Activated CD8-positive, alpha-beta memory T cell treated with anti-CD3 and anti-CD28 coated beads, Interleukin-2, amount 50 U/mL, for 24 hours (primary cell): ENCODE data around the gene SNRNP25.

Source experiments
- DNase-seq: peaks from one replicate; pipeline ENCODE4 v3.0.0-alpha.2; 2020; ENCODE audit errors: extremely low read depth

SNRNP25 gene

DNA sequence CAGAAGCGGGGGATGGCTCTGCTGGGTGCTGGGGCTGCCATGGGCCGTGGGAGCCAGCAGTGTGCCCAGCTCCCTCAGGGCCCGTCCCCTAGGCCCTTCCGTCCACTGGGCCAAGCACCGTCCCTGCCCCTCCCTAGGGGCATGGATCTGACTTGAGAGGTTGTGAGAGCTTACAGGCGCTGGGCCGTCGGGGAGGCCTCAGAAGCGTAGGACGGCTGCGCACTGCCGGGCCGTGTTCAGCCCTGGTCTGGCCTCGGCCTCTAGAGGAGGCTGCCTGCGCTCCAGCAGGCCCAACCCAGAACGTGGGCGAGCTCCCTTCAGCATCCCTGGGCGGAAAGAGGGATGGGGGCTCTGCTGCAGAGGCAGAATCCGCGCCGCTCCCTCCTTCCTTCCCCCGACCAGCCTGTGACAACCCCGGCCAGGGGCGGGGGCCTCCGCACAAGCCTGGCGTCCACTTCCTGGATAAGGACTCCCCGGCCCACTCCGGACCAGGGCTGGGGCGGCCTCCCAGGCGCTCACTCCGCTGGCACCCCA lies 23.7 kb downstream of the SNRNP25 start:
- DNase-seq = no peak

DNA sequence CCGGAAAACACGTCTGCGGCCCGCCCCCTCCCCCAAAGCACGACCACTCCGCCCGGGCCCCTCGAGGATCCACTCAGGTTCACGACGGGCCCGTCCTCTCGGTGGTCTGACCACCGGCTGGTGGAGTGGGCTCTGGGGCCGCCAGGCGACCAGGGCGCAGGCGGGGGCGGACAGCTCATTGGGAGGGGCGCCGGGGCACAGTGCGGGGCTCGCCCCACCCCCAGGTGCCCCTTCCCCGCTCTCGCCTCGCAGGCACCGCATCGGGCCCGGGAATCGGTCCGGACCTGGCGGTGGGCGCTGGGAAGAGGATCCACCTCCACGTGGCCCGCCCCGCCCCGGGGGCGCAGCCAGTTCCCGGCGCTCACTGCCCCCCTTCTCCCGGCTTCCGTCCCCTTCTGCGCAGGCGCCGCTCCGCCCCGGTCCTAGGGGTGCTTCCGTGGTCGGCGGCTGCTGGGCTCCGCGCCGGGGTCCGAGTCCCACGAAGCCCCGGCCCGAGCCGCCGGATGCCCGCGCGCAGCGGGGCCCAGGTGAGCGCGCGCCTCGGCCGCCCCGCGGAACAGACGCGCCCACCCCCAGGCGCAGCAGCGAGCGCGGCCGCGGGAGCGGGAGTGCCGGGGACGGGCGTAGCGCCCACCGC lies 24.3 kb downstream of the SNRNP25 start, which contains the start of gene MPG:
Gene MPG (plus strand): TSS at position 419 of the 637 bp plus-strand sequence. CDS start 85 bp downstream, at position 504.
- peak; percentile 58 for DNase-seq

DNA sequence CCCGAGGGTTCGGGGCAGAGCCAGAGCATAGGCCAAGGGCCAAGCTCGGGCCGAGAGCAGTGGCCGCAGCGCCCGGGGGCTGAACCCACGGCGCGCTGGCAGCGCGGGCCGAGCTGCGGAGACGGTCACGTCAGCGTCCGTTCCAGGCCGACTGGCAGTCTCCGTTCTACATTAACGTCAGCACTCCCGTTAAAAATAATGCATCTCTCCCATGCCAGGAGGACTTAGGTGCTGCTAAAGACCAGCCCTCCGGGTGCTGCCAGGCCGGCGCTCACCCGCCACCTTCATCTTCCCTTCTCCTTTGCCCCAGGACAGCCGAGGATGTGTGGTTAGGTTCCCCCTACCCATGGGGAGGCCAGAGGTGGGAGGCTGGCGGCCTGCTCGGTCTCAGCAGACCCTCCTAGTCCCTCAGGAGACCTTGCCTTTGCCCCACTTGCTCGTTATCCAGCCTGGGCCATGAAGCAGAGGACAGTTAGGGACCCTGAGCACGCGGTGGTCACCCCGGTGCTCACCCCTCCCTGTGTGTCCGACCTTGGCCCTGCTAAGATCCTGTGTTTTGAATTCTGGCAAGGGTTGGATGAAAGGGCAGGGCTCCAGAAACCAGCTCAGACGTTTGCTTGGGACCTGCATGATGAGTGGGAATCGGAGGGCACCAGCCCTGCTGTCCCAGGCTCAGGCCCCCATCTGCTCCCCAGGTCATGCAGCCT lies 25.0 kb downstream of the SNRNP25 start:
- DNase-seq = no peak

DNA sequence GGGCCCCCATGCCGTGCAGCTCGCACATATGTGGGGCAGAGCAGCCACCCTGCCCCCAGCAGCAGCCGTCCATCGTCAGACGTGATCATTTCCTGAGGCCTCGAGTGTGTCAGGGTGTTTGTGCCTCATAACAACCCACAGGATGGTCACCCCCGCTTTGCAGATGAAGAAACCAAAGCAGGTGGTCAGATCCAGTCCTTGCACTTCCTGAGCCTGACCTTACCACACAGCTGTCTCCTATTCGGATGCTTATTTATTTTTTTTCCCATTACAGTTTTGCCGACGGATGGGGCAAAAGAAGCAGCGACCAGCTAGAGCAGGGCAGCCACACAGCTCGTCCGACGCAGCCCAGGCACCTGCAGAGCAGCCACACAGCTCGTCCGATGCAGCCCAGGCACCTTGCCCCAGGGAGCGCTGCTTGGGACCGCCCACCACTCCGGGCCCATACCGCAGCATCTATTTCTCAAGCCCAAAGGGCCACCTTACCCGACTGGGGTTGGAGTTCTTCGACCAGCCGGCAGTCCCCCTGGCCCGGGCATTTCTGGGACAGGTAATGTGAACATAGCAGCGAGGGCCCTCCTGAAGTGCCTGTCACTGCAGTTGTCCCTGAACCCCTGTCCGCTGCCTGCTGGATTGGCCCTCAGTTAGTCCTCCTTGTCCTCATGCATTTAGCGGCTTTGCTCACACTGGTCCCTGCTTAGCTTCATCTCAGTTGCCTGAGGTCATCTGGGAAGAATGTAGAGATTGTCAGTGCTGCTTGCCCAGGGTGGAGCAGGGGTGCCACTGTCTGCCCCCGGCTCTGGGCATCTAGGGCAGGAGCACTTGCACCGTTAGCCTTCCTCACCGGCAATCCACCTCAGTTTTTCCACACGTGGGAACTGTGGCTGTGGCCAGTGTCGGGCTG lies 25.8 kb downstream of the SNRNP25 start:
- DNase-seq = no peak

DNA sequence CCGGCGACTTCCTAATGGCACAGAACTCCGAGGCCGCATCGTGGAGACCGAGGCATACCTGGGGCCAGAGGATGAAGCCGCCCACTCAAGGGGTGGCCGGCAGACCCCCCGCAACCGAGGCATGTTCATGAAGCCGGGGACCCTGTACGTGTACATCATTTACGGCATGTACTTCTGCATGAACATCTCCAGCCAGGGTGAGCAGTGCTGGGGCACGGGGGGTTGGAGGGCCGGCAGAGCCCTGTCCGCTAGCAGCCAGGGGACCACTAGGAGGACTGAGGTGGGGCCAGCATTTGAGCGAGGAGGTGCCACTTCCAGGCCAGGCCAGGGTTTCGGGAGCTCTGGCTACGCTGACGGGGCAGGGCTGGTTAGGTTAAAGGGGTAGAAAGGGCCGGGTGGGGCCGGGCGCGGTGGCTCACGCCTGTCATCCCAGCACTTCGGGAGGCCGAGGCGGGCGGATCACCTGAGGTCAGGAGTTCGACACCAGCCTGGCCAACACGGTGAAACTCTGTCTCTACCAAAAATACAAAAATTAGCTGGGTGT lies 29.5 kb downstream of the SNRNP25 start:
- no peak for DNase-seq

DNA sequence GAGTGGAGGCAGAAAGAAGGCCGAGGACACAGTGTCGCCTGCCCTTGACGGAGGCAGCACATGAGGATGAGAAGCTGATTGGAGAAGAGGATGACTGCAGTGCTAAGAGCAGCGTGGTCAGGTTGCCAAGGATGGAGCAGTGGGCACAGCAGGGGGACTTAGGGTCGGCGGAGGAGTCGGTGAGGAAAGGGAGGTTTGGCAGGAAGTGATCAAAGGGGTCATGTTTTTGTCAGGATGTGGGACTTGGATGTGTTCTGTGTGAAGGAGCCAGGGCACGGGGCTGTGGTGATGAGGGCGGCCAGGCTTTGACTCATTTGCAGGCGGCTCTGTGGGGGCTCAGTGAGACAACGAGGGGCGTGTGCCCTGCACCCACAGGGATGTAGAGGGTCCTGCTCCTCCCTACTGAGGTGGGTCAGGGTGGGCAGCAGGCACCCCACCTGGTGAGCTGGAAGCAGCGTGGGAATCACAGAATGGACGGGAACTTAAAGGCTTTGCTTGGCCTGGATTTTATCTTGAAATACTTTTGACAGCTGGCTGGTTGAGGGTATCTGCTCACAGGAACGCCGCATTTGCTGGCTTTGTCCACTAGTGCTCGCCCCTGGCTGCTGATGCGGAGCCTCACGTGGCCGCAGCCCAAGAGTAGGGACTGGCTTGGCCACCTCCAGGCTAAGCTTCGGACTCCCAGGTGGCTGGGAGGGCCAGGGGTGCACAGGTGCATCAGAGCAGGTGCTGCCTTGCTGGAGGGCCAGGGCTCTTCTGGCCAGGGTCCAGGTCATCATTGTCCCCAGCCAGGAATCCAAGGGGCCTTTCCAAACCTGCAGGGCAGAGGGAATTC lies 30.4 kb downstream of the SNRNP25 start:
- no peak for DNase-seq

DNA sequence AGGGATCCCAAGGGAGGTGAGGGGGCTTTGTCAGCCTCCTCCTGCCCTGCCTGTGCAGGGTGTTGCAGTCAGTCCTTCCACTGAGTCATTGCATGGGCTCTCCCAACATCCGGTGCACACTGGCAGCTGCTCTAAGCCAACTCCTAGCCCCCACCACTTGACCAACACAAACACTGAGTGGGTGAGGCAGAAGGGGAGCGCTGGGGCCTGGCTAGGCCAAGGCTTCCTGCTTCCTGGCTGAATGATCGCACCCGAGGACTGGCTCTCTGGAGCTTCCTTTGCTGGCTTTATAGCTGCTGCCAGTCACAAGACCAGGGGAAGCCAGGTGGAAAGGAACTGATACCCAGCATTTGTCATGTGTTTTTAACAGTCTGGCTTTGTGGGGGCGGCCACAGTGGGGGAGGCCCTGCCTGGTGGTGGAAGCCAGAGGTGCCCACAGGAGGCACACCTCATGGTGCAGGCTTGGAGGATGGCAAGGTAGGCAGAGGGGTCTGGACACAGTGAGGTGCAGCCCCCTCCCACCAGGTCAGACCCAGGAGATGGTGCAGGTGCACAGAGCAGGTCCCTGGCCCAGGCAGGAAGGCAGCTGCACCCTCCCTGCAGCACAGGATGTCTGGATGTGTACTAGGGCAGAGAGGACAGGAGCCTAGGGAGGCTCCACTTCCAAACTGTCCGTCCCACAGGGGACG lies 31.2 kb downstream of the SNRNP25 start:
- DNase-seq = peak; percentile 48

DNA sequence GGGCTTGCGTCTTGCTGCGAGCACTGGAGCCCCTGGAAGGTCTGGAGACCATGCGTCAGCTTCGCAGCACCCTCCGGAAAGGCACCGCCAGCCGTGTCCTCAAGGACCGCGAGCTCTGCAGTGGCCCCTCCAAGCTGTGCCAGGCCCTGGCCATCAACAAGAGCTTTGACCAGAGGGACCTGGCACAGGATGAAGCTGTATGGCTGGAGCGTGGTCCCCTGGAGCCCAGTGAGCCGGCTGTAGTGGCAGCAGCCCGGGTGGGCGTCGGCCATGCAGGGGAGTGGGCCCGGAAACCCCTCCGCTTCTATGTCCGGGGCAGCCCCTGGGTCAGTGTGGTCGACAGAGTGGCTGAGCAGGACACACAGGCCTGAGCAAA lies 31.8 kb downstream of the SNRNP25 start:
- DNase-seq = no peak

DNA sequence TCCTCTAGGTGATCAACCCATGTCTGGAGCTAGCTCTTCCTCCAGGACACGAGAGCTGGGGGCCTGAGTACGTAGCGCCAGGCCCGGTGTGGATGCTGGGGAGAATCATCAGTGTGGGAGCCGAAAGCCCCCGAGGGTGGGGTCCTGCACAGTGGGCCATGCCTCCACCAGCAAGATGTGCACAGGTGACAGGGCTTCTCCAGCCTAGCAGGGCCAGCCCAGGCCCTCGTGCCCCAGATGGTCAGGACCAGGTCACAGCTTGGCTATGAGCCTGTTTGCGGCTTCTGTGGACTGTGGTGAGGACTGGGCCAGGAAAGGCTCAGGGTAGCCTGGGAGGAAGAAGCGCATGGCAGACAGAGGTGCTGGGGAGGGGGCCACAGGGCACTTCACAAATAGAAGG lies 32.2 kb downstream of the SNRNP25 start:
- no peak for DNase-seq

DNA sequence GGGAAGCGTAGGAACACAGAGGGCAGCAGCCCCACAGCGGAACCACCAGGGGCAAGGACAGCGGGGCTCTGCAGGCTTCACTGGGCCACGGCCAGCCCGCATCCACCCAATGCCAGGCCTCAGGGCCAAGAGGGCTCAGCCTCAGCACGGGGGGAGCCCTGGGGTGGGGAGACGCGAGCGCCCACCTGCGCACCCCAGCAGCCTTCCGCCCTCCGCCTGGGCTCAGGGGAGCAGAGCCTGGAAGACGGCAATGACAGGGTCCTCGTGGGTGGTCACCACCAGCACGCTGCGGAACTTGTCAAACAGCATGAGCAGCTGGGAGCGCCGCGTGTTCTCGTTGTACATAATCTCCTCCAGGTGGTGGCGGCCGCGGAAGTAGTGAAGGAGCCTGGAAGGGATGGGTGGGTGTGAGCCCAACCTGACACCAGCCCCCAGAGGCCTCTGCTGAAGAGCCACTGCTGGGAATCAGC lies 32.9 kb downstream of the SNRNP25 start:
- no peak for DNase-seq

DNA sequence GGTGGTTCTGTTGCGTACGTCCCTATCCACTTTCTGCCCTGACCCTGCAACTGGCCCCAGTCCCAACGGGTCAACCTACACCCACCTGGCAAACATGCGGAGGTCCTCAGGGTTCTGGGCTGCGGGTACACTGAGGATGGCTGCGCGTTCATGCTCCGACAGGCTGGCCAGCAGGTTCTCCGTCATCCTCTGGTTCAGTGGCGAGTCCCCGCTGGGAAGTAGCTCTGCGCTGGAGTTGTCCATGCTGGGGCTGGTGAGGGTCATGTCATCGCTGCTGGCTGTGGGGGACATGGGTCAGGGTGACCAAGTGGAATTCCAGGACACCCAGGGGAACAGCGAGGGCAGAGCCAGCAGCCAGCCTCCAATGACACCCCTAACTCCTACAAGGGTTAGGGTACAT lies 35.0 kb downstream of the SNRNP25 start:
- no peak for DNase-seq

DNA sequence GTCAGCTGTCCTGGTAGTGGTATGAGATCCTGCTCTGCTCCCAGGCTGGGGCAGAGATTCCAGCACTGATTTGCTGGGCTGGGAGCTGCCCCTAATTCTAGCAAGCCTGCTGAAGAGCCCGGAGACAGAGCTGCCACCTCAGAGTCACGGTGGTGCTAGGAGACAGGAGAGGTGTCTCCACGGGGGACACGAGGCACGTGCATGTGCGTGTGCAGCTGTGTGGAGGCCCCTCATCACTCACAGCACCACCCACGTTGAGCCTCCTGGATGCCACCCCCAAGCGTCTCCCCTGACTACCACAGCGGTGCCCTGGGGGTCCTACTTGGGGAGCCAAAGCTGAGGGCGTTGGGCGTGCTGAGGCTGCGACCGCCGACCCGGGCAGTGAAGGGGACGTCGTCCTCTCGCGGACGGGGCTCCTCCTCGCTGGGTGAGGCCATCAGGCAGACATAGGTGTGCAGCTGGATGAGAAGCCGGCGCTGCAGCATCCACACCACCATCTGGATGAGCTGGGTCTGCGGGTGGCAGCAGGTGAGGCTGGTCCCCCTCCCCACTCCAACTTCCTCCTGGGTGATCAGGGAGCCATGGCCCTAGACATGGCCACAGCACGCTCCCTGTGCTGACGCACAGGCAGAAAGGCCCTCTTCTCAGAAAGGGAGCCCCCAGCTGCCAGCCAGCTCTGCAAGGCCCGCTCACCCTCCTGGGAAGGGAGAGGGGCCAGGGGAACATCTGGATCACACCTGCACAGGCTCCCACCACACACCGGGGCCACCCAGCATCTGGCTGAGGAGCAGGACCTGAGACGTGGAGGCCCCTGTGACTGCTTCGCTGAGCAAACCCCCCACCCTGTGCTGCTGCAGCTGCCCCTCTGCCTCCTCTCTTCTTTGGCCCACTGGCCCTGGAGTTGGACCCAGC lies 36.0 kb downstream of the SNRNP25 start:
- no peak for DNase-seq

DNA sequence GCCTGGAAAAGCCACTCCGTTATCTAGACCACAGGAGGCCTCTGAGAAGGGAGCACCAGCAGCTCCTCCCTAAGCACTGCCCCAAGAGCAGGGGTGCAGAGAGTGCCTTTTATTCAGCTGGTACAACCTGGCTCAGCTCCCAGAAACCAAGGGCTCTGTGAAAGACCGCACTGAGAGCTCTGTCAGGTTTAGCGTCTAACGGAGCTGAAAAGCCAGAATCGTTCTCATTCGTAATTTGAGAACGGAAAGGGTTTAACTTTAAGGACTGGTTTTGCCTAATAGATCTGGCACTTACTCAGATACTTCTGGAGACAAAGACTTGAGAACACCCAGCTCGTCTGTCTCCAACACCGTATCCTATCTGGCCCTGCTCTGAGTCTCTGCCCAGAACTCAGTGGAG lies 37.9 kb downstream of the SNRNP25 start:
- no peak for DNase-seq

DNA sequence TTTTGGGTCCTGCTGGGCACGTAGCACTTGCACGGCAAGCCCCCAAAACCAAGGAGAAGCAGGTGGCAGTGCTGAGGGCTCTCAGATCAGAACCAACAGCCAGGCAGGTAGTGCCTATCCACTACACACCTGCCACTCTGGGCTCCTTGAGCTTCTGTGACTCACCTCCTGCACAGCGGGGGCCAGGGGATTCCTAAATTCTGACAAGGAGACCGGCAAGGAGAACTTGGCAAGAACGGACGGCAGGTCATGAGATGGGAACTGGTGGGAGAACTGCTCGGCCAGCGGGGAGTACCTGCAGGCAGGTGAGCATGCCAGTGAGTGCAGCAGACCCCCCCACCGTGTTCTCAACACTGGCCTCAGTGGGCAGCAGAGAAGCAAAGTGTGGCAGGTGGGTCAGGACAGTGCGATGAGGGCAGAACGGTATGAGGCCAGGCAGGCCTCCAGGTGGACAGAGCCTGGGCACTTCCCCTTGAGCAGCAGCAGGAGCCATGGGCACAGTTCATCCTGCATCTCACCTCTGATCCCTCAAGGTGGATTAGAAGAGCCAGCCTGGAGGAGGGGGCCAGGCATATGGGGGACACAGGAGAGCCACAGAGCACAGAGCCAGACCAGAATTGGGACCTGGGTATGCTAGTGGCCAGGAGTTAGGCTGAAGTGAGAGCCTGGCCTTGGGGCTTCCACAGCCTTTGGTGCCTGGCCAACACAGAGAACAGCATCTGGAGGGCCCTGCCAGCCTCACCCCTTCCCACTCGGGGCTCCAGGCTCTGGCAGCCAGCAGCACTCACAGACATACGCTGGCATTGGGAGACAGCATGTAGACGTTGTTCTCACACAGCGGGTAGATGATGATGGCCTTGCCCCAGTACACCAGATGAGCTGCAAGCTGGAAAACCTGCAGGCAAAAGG lies 39.1 kb downstream of the SNRNP25 start:
- no peak for DNase-seq

DNA sequence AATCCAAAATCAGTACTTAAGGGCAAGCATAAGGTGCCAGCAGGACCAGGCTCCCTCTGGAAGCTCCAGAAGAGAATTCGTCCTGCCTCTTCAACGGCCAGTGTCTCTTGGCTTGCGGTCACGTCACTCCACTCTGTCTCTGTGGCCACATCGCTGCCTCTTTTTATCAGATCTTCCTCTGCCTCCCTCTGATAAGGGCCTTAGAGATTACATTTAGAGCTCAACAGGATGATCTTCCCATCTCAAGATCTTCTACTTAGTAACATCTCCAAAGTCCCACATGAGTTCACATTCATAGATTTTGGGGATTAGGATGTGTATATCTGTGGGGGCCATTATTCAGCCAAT lies 41.3 kb downstream of the SNRNP25 start:
- DNase-seq = no peak

DNA sequence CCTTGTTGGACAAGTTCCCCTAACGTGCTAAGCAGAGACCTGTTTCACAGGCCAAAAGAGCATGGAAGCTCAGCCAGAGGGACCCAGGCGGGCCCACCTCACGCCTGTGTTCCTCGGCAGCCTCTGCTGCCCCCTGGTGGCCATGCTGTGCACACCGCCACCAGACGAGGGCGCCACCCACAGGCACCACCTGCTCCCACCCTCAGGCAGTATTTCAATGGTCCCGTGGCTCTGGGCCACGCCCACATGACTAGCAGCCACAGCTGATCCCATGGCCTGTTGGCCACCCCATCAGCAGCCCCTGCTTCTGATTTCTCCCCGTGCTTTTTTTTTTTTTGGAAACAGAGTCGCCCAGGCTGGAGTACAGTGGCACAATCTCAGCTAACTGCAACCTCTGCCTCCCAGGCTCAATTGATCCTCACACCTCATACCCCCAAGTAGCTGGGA lies 43.3 kb downstream of the SNRNP25 start:
- peak; percentile 73 for DNase-seq

DNA sequence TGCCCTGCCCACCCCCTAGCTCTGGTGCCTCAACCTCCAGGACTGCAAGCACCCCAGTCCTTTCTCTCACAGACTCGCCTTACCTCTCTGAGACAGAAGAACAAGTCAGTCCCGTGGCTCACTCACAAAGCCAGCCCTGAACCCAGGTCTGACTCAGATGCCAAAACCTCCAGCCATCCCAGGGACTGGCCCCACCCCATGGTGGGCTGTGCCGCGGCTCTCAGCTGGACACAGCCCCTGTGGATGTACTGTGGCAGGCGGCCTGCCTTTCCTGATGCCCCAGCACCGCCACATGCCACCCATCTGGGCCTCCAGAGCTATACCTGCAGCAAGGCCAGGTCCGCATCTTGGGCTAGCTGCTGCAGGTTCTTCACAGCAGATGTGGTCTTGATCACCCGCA lies 44.2 kb downstream of the SNRNP25 start:
- no peak for DNase-seq

DNA sequence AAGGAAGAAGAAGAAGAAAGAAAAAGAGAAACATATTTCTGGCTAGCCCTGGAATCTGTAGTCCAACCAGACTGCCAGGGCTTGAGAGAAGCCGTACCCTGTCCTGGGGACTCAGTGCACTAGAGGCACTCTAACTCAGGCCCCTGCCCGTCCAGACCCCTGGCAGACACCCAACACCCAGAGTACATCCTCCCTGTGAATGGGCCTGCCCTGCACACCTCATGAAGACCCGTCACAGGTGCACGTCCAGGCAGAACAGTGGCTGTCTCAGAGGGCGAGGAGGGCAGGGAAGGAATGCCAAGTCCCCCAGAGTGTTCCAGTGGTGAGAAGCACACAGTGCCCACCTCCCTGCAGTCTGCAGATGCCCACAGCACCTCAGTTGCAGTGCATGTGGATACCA lies 47.4 kb downstream of the SNRNP25 start:
- no peak for DNase-seq
